GM19467 (cell line): ENCODE results near the gene ZGPAT.
A peak's percentile ranks its signal among the peaks of the same experiment; 100 is the strongest.
"Not testable (repeated sequence)": the region's sequence is repeated elsewhere in the genome, so short reads cannot be mapped to it uniquely, and the experiment has no call there.

Experiments used
- ATAC-seq: cut with Tn5 transposase; IDR thresholded peaks from one replicate; pipeline ENCODE4 v1.9.1; 2021; ENCODE audit warnings: mild to moderate bottlenecking, moderate library complexity; ENCODE audit not compliant: unreplicated experiment

The ZGPAT gene

GRCh38 chr20:63707558-63708300, at the start of gene ZGPAT, which contains the start of gene ARFRP1:
Gene ZGPAT (plus strand): TSS chr20:63708039. CDS start chr20:63708581, 542 bp downstream.
Gene ARFRP1 (minus strand): TSS chr20:63707976. CDS start chr20:63707091, 885 bp downstream.
- ATAC-seq, result peak; percentile 61

GRCh38 chr20:63658749-63659187, 49.1 kb upstream of the ZGPAT start:
- ATAC-seq, result peak; percentile 23

- ATAC-seq, result no peak
Observed at GRCh38 chr20:63659370-63659769, 48.5 kb upstream of the ZGPAT start.

GRCh38 chr20:63660174-63660573, 47.7 kb upstream of the ZGPAT start:
- ATAC-seq, result not testable (repeated sequence)

- ATAC-seq, result no peak
Observed at GRCh38 chr20:63660622-63661021, 47.2 kb upstream of the ZGPAT start.

GRCh38 chr20:63661108-63661507, 46.7 kb upstream of the ZGPAT start:
- no peak for ATAC-seq

GRCh38 chr20:63661959-63662812, 45.7 kb upstream of the ZGPAT start:
- no peak for ATAC-seq

- ATAC-seq, result no peak
Observed at GRCh38 chr20:63662813-63663189, 45.0 kb upstream of the ZGPAT start.

- ATAC-seq, result no peak
Observed at GRCh38 chr20:63663332-63664066, 44.3 kb upstream of the ZGPAT start.

- no peak for ATAC-seq
Observed at GRCh38 chr20:63664143-63664851, 43.5 kb upstream of the ZGPAT start.

- no peak for ATAC-seq
Observed at GRCh38 chr20:63664861-63665594, 42.8 kb upstream of the ZGPAT start.

- no peak for ATAC-seq
Observed at GRCh38 chr20:63665708-63666107, 42.1 kb upstream of the ZGPAT start.

- no peak for ATAC-seq
Observed at GRCh38 chr20:63667858-63668257, 40.0 kb upstream of the ZGPAT start.

GRCh38 chr20:63668351-63668750, 39.5 kb upstream of the ZGPAT start:
- ATAC-seq, result no peak

GRCh38 chr20:63671695-63672094, 36.1 kb upstream of the ZGPAT start:
- not testable (repeated sequence) for ATAC-seq

GRCh38 chr20:63672666-63673065, 35.2 kb upstream of the ZGPAT start:
- no peak for ATAC-seq

- no peak for ATAC-seq
Observed at GRCh38 chr20:63673951-63674350, 33.9 kb upstream of the ZGPAT start.

GRCh38 chr20:63675681-63676368, 32.0 kb upstream of the ZGPAT start:
- ATAC-seq, result no peak

GRCh38 chr20:63678071-63678470, 29.8 kb upstream of the ZGPAT start:
- no peak for ATAC-seq
